HepG2 (cell line): ENCODE results near the gene CHD9NB. TPM values are rescaled to one million over a fixed set of nuclear protein-coding genes. Genes with fewer than 3 reads are reported as not detected.

Experiments
- CC2D1A ChIP-seq: sonication (generic); formaldehyde crosslinking; IDR thresholded peaks from 2 replicates; pipeline ENCODE4 v1.8.1; 2023; ENCODE audit warnings: mild to moderate bottlenecking, missing genetic modification reagents
- CEBPG ChIP-seq: IDR thresholded peaks from 2 replicates; pipeline ENCODE4 v1.6.1; 2016
- DNMT1 ChIP-seq: sonication (generic); formaldehyde crosslinking; IDR thresholded peaks from 2 replicates; pipeline ENCODE4 v1.5.1; 2020; ENCODE audit warnings: mild to moderate bottlenecking, missing genetic modification reagents
- HNRNPH1 ChIP-seq: fragments of 200-400 bp; formaldehyde crosslinking; optimal IDR thresholded peaks from 2 replicates; pipeline ENCODE3; 2017; ENCODE audit warnings: mild to moderate bottlenecking, low read depth, low read length
- HNRNPUL1 ChIP-seq: fragments of 200-400 bp; formaldehyde crosslinking; IDR thresholded peaks from 2 replicates; pipeline ENCODE4 v1.6.1; 2017; ENCODE audit warnings: low read depth, mild to moderate bottlenecking, low read length, moderate library complexity
- JUND ChIP-seq: sonication (generic); formaldehyde crosslinking; IDR thresholded peaks from 2 replicates; pipeline ENCODE4 v1.8.0; 2022; ENCODE audit warnings: mild to moderate bottlenecking, missing genetic modification reagents
- MBD4 ChIP-seq: IDR thresholded peaks from 2 replicates; pipeline ENCODE4 v1.6.1; 2012; ENCODE audit warnings: low read length, inconsistent platforms, borderline replicate concordance
- MTF2 ChIP-seq: sonication (generic); formaldehyde crosslinking; IDR thresholded peaks from 2 replicates; pipeline ENCODE4 v1.5.0; 2020; ENCODE audit warnings: missing genetic modification reagents, borderline replicate concordance
- PAX8 ChIP-seq: sonication (generic); formaldehyde crosslinking; IDR thresholded peaks from 2 replicates; pipeline ENCODE4 v1.8.0; 2022; ENCODE audit warnings: mild to moderate bottlenecking, missing genetic modification reagents, borderline replicate concordance
- PREB ChIP-seq: sonication (generic); formaldehyde crosslinking; IDR thresholded peaks from 2 replicates; pipeline ENCODE4 v1.4.0; 2020; ENCODE audit warnings: missing genetic modification reagents
- SP2 ChIP-seq: sonication (generic); formaldehyde crosslinking; IDR thresholded peaks from 2 replicates; pipeline ENCODE4 v1.5.1; 2020; ENCODE audit warnings: mild to moderate bottlenecking, missing genetic modification reagents
- SPEN ChIP-seq: sonication (generic); formaldehyde crosslinking; IDR thresholded peaks from 2 replicates; pipeline ENCODE4 v1.5.1; 2020; ENCODE audit warnings: low read depth, mild to moderate bottlenecking, missing genetic modification reagents
- ZBTB37 ChIP-seq: sonication (generic); formaldehyde crosslinking; IDR thresholded peaks from 2 replicates; pipeline ENCODE4 v1.4.0; 2020; ENCODE audit warnings: mild to moderate bottlenecking, missing genetic modification reagents
- ZNF235 ChIP-seq: sonication (generic); formaldehyde crosslinking; IDR thresholded peaks from 2 replicates; pipeline ENCODE4 v1.8.1; 2023; ENCODE audit warnings: mild to moderate bottlenecking, missing genetic modification reagents, borderline replicate concordance
- ZNF263 ChIP-seq: sonication (generic); formaldehyde crosslinking; IDR thresholded peaks from 2 replicates; pipeline ENCODE4 v1.4.0; 2020; ENCODE audit warnings: missing genetic modification reagents
- ZNF639 ChIP-seq: conservative IDR thresholded peaks from 2 replicates; pipeline ENCODE4 v1.6.1; 2018; ENCODE audit warnings: missing genetic modification reagents
- ZNF768 ChIP-seq: sonication (generic); formaldehyde crosslinking; IDR thresholded peaks from 2 replicates; pipeline ENCODE4 v1.4.0; 2020; ENCODE audit warnings: missing genetic modification reagents
- ZNF790 ChIP-seq: sonication (generic); formaldehyde crosslinking; IDR thresholded peaks from 2 replicates; pipeline ENCODE4 v1.8.0; 2022; ENCODE audit warnings: missing genetic modification reagents, mild to moderate bottlenecking, borderline replicate concordance
- ZSCAN29 ChIP-seq: sonication (generic); formaldehyde crosslinking; conservative IDR thresholded peaks from 2 replicates; pipeline ENCODE4 v1.4.0; 2020; ENCODE audit warnings: mild to moderate bottlenecking, missing genetic modification reagents
- ZSCAN9 ChIP-seq: IDR thresholded peaks from 2 replicates; pipeline ENCODE4 v1.6.1; 2016; ENCODE audit warnings: borderline replicate concordance
- polyA plus RNA-seq, 8 experiments: library from polyadenylated mRNA; depleted of rRNA in 3 of 8; stranded (reverse) in 7 of 8; unstranded in 1 of 8; fragments of >200 nt; fragmentation: Illumina TruSeq in 4 of 8; extraction: Trizol in 4 of 8; gene quantifications; 2 replicates each; pipeline versions ENCODE4 v1.2.1 to v1.2.3, GENCODE V29; 2011 to 2016; ENCODE audit warnings: low read depth in 4 of 8, missing spikeins in 1 of 8, mixed read lengths in 1 of 8; ENCODE audit not compliant: insufficient read depth in 1 of 8
- total RNA-seq, 5 experiments: library from RNA; depleted of rRNA; stranded (reverse); fragments of >200 nt; fragmentation: Illumina TruSeq; extraction: Trizol; gene quantifications; 2 replicates each; pipeline ENCODE4 v1.2.3, GENCODE V29; 2016; ENCODE audit warnings: low read depth in 1 of 5
- TF ChIP-seq, protein P1 (sequence below): sonication (generic); formaldehyde crosslinking; IDR thresholded peaks from 2 replicates; pipeline ENCODE4 v1.8.1; 2022; ENCODE audit warnings: low read depth, mild to moderate bottlenecking, missing genetic modification reagents
- TF ChIP-seq, protein P2 (sequence below): fragments of 450-650 bp; IDR thresholded peaks from 2 replicates; pipeline ENCODE4 v1.6.1; 2016

The CHD9NB gene
- total and polyA plus RNA-seq, 2 of the 13 experiments (the other 11 are each of a cell fraction or from before 2014, with no cell fraction given), result 0.17 to 0.18 TPM

GRCh38 chr16:53054670-53055485 is 2.2 kb upstream of the CHD9NB start, which contains the start of gene CHD9 (continued):
- no peak for TF ChIP-seq PREB
- no peak; the same call in 1 of the 2 replicates for TF ChIP-seq ZBTB37 (CRISPR knock-in tag)
- TF ChIP-seq ZSCAN9 (CRISPR knock-in tag), result peak; percentile 94
- TF ChIP-seq MBD4, result no peak
- TF ChIP-seq DNMT1 (CRISPR knock-in tag), result peak; percentile 94
- peak; percentile 72 for TF ChIP-seq SP2
- no peak for TF ChIP-seq MTF2 (CRISPR knock-in tag)
- TF ChIP-seq, protein P1, sequence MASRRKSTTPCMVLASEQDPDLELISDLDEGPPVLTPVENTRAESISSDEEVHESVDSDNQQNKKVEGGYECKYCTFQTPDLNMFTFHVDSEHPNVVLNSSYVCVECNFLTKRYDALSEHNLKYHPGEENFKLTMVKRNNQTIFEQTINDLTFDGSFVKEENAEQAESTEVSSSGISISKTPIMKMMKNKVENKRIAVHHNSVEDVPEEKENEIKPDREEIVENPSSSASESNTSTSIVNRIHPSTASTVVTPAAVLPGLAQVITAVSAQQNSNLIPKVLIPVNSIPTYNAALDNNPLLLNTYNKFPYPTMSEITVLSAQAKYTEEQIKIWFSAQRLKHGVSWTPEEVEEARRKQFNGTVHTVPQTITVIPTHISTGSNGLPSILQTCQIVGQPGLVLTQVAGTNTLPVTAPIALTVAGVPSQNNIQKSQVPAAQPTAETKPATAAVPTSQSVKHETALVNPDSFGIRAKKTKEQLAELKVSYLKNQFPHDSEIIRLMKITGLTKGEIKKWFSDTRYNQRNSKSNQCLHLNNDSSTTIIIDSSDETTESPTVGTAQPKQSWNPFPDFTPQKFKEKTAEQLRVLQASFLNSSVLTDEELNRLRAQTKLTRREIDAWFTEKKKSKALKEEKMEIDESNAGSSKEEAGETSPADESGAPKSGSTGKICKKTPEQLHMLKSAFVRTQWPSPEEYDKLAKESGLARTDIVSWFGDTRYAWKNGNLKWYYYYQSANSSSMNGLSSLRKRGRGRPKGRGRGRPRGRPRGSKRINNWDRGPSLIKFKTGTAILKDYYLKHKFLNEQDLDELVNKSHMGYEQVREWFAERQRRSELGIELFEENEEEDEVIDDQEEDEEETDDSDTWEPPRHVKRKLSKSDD (CRISPR knock-in tag), result peak; percentile 89
- TF ChIP-seq PAX8 (CRISPR knock-in tag), result 0 out of 2 replicates have a peak, but pooled peaks have one; percentile 23
- peak; percentile 94; the same call in 1 of the 2 replicates for TF ChIP-seq ZNF790 (CRISPR knock-in tag)
- TF ChIP-seq ZNF263 (CRISPR knock-in tag), result peak; percentile 80; the same call in 1 of the 2 replicates
- peak; percentile 93 for TF ChIP-seq ZNF639 (CRISPR knock-in tag)
- TF ChIP-seq ZSCAN29 (CRISPR knock-in tag), result peak; percentile 66; the same call in 1 of the 2 replicates
- 0 out of 2 replicates have a peak, but pooled peaks have one; percentile 31 for TF ChIP-seq JUND (CRISPR knock-in tag)
- no peak for TF ChIP-seq HNRNPH1
- TF ChIP-seq HNRNPUL1, result 0 out of 2 replicates have a peak, but pooled peaks have one; percentile 80
- TF ChIP-seq, protein P2, sequence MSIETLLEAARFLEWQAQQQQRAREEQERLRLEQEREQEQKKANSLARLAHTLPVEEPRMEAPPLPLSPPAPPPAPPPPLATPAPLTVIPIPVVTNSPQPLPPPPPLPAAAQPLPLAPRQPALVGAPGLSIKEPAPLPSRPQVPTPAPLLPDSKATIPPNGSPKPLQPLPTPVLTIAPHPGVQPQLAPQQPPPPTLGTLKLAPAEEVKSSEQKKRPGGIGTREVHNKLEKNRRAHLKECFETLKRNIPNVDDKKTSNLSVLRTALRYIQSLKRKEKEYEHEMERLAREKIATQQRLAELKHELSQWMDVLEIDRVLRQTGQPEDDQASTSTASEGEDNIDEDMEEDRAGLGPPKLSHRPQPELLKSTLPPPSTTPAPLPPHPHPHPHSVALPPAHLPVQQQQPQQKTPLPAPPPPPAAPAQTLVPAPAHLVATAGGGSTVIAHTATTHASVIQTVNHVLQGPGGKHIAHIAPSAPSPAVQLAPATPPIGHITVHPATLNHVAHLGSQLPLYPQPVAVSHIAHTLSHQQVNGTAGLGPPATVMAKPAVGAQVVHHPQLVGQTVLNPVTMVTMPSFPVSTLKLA, result peak; percentile 65
- TF ChIP-seq ZNF235 (CRISPR knock-in tag), result peak; percentile 98; the same call in 1 of the 2 replicates
- peak; percentile 58 for TF ChIP-seq CEBPG (CRISPR knock-in tag)
- TF ChIP-seq ZNF768 (CRISPR knock-in tag), result peak; percentile 85
- TF ChIP-seq SPEN (CRISPR knock-in tag), result peak; percentile 97
- peak; percentile 96 for TF ChIP-seq CC2D1A (CRISPR knock-in tag)
